GM15510 (cell line): Measurements from ENCODE around the gene CR1L.

ENCODE experiments used
- POLR2A ChIP-seq: IDR thresholded peaks from 3 replicates; pipeline ENCODE4 v1.6.1; 2011; ENCODE audit warnings: borderline replicate concordance; ENCODE audit not compliant: insufficient read length; ENCODE audit errors: extremely low read depth

CR1L gene

DNA sequence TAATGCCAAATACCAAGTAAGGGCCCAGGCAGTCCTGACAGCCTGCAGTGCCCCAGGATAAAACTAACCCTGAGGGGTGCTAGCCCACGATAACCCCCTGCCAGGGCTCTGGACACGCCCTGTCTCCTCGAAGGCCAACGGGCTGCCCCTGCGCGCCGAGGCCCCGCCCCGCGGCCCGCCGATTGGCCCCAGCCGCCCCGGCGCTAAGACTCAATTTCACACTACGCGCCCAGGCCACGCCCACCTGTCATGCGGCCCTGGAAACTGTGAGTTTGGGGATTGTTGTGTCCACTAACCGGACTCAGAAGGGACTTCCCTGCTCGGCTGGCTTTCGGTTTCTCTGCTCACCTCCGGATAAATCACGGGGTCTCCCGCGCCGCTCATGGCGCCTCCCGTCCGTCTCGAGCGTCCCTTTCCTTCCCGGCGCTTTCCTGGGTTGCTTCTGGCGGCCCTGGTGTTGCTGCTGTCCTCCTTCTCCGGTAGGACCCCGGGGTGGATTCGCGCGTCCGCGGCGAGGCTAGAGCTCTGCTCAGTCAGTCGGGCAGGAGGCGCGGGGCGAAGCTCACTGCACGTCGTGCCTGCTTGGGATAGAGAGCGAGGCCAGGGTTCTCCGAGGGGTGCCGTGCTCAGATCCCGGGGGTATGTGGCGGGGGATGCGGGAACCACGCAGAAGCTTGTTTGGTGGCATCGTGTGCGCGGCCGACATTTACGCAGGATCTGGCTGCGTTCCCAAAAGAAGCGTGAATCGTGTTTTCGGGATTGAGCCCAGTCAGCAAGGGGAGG lies at the start of gene CR1L:
Gene CR1L, plus strand, starts transcription at position 282 of the 783 bp plus-strand sequence. Its CDS starts 101 bp downstream, at position 383.
- TF ChIP-seq POLR2A, result no peak

DNA sequence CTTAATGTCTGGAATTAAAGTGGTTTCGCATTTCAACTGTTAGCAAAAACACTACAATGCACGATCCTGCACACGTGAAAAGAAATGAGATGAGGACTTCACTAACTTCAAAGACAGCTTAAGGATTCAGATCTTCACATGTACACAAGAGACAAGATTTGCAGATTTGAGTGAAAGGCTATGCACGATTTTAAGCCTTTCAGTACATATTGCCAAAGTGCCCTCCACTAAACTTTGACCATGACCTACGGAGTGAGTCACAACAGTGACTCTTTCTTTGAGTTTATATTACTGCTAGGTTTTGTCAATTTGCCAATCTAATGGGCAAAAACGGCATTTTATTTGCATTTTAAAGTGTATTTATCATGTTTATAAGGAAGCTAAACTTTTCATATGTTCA lies 41.2 kb upstream of the CR1L start:
- no peak for TF ChIP-seq POLR2A

DNA sequence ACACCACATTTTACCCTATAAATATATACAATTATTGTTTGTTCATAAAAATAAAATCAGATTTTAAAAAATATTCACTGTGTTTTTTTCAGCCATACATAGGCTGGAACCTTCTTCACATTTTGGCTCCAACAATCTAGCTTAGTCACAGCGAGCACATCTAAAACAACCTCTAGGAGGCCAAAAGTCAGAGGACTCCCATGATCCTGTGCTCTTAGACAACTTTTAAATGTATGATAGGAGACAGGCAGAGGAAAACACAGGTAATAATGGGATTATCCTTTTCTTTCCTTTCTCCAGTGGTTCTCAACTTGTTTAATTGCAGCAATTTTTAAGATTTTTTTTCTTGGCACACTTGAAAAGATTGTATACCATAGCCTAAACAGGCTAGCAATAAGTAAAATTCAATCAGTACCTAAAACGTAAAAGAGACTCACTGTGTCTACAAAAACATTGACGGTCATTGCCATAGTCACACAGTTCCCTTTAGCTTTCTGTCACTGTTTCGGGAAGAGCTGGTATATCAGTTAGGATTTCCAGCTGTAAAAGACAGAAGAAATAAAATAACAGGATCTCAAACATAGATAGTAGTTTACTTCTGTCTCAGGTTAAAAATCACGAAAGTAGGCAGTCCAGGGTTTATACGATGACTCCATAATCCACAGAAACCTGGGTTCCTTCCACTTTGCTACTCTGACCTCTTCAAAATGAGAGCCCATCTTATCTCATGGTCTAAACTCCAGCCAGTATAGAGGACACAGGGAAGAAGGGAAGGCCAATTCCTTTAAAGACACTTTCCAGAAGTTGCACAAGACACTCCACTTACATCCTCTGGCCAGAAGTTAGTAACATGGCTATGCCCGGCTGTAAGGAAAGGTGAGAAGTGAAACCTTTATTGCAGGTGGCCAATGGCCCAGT lies 39.2 kb upstream of the CR1L start:
- TF ChIP-seq POLR2A, result no peak

DNA sequence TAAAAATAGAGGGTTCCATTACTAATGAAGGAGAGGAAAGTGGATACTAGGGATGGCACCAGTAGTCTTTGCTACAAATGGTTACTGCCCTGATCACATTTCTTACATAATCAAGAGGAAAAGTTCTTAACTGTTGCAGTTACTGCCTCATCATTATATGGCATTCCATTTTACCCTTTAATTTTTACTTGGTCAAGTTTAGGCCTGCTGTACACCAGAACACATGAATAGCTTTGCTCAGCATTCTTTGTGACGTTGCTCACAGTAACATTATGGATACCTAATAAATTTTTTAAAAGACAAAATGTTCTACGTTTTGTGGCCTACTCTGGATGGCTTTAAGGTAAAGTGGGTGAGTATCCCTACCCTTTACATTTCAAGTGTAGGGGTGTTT lies 38.6 kb upstream of the CR1L start:
- no peak for TF ChIP-seq POLR2A

DNA sequence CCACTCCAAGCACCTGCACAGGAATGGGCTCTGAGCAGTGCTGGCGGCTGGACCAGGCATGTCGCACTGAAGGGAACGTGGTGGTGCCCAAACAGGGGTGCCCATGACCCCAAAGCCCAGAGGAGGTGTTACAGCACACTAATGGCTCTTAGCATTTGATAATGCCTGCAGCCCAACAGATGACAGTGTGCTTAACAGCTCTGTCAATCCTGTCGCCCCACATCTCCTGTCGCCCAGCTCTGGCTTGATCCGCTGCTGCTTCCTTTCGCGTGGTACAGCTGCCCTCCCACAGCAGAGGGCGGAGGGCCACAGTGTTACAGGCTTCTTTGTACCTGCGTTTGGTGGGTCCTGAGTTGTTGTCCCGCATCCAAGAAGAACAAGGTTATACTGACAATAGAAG lies 32.2 kb upstream of the CR1L start:
- no peak for TF ChIP-seq POLR2A

DNA sequence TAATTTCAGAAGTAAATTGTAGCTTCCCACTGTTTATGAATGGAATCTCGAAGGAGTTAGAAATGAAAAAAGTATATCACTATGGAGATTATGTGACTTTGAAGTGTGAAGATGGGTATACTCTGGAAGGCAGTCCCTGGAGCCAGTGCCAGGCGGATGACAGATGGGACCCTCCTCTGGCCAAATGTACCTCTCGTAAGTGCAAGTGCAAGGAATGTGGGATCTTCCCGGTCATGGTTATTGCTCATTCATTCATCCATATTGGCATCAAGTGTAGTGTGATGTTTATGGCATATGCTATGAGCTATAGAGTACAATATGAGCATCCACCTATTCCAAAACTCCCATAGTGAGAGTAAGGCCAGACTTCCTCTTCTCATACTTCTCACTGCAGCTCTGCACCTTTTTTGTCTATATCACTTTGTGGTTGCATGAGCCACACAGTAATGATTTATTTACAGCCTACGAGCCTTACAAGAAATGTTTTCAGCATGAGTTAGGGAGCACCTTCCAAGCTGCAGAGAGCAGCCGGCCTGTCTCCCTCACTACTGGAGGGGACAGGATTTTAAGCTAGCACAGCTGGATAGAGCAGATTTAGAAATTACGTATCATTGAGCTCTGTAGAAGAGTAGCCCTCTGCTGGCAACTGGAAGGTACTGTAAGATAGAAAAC lies 24.9 kb upstream of the CR1L start:
- no peak for TF ChIP-seq POLR2A

DNA sequence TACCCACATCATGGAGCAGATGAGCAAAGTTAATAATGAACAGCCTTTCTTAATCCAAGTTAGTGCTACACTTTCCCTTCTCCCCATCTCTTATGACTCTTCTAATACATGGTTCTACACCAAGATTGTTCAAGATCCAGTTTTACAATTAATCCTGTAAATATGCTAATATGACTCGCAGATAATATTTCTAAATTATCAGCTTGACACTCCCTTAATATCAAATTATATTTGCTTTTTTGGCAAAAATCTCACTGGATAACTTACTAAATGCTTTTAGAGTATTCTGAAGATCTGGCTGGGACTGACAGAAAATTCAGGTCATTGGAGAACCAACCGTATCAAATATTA lies 24.4 kb upstream of the CR1L start:
- TF ChIP-seq POLR2A, result no peak

DNA sequence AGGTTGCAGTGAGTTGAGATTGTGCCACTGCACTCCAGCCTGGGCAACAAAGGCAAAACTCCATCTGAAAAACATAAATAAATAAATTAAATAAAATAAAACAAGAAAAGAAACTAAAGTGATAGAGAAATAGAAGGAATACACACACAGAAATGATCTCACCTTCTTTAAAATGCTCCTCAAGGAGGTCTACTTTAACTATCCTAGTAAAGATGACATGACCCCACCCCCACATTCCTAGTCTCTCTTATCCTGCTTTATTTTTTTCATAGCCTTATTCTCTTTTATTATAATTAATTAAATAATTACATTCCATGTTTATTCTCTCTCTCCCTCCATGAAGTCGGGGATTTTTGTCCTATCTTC lies 18.0 kb upstream of the CR1L start:
- TF ChIP-seq POLR2A, result no peak

DNA sequence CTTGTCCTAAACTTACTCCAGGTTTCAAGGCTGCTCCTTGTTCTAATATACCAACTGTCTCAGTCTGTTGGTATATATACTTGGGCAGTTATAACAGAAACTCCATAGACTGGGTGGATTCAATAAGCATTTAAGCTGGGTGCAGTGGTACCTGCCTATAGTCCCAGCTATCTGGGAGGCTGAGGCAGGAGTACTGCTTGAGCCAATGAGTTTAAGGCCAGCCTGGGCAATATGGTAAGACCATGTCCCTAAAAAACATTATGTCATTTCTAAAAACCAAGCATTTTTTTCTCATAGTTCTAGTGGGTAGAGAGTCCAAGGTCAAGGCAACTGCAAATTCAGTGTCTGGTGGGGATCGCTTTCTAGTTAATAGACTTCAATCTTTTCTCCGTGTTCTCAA lies 17.4 kb upstream of the CR1L start:
- no peak for TF ChIP-seq POLR2A

DNA sequence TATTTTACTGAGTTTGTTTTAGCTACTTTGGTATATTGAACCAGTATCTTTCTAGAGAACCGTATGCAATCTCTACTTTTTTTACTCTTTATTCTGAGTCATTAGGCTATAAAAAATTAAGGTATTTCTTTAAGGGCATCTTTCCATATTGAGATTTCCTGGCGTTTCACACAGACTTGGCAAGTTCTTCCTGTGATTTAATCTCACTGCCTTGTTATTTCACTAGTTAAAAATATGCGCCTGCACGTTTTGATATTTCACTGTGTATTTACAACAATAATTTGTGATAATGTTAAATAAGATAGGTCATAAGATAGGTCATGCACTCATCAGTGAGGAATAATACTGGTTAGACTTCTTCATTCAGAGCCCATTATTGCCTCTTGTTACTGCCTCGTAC lies 16.2 kb upstream of the CR1L start:
- no peak for TF ChIP-seq POLR2A

DNA sequence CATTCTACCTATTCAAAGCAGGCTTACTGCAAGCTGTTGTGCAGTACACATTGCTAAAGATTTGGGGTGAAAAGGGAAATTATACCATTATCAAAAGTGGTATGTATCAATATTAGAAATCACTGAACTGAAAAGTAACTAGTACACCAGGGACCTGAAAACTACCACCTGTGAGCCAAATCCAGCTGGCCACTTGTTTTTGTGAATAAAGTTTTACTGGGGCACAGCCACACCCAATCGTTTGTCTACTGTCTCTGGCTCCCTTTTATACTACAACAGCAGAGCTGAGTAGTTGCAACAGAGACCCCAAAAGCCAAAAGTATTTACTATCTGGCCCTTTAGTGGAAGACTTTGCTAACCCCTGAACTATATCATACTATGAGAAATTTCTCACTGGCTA lies 13.8 kb upstream of the CR1L start:
- TF ChIP-seq POLR2A, result no peak

DNA sequence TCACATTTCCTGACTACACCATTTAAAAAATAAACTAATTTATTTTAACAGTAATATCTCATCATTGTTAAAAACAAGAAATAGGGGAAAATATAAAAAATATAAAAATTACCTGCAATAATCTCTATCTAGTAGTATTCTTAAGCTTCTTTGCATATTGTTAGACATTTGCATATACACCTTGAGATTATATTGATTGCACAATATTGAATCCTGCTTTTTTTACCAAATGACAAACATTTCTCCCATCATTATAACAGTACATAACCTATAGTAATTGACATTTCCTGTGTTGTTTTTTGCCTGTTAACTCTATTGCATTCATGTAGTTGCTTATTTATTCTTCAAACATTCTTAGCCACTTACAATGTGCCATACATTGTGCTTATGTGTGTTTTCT lies 11.7 kb upstream of the CR1L start:
- no peak for TF ChIP-seq POLR2A

DNA sequence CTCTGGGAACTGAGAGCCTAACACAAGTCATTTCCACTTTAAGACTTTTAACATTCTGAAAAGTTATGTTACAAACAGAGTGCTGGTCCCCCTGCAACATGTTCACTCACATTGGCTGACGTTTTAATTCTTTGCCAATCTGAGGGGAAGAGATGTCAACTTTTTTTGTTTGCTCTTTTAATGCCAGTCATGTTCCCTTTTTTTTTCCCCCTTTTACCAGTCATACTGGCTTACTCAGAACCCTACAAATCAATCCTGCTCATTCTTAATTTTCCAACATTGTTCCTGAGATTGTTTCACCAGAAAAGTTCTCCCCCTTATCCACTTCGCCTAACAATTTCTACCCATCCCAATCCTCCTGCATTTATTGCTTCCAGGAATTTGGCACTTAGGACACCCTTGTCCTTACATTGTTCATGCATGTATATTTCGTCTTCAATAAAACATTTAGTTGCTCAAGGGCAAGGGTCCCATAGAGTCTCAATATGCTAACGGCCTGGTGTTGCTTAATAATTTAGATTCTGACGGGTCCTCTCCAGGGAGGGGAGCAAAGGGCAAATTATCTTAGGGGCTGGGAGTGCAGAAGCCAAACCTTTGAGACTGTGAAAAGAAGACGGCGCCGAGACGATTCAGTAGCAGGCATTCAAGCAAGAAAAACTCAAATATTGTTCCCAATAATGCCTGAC lies 624 bp upstream of the CR1L start:
- no peak for TF ChIP-seq POLR2A

DNA sequence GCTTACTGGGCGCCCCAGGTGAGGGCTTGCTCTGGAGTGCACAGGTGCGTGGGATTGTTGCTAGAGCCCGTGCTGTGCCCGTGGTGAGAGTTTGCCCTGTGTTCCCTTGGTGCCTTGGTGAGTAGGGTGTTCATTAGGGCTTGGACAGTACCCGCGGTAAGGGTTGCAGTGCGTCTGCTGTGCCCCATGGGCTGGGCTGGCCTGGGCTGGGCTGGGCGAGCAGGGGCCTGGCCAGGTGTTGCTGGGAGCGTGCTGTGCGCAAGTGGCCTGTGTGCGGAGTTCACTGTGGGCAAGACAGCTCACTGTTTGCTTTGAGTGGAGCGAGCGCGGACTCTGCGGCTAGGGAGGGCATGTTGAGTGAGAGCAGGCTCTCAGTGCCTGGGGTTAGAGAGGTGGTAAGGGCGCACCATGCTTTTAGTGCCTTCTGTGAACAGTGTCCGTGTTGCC lies 725 bp downstream of the CR1L start:
- TF ChIP-seq POLR2A, result no peak

DNA sequence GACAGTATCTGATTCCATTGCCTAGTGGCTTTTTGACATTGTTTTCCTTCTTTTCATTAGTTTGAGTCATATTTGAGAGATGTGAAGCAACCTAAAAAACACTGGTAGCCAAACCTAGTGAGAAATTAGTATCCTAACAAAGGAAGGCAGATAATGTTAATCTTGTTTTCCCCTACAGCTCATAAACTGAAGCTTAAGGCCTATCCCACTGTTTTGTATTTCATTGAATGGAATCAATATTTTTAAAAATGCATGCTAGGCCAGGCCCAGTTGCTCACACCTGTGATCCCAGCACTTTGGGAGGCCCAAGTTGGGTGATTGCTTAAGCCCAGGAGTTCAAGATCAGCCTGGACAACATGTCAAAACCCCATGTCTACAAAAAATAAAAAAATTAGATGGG lies 1.2 kb downstream of the CR1L start:
- TF ChIP-seq POLR2A, result no peak
